22Rv1 (cell line): ENCODE measurements around the gene CCDC170.

Source experiments
- CTCF ChIP-seq: fragments of 450-650 bp; IDR thresholded peaks from 2 replicates; pipeline ENCODE4 v1.5.1; 2017; ENCODE audit warnings: mild to moderate bottlenecking
- ZFX ChIP-seq: fragments of 450-650 bp; IDR thresholded peaks from 2 replicates; pipeline ENCODE4 v1.6.1; 2017; ENCODE audit warnings: antibody characterized with exemption, borderline replicate concordance

DNA sequence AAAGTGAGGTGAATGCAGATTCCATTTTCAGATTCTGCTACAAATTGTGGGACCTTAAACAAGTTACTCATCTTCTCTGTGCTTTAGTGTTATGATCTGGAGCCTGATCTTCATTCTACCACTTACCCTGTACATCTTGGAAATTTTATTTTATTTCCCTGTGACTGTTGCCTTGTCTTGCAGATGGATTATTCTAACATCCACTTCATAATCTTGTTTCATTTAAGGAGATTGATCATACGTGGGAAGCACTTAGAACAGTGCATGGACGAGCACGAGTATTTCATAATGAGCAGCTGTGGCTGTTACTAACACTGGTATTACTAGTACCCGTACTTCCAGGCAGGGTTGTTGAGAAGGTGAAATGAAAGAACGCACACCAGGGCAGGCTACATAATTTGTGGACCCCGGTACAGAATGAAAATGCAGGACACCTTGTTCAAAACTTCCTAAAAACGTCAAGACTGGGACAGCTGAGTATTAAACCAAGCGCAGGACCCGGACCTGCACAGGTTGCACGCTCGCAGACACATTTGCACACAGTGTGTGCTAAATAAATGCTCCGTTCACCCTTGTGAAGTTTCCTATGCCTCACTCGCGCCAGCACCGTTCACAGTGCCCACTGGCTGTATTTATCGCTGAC lies 535 bp upstream of the CCDC170 start:
- TF ChIP-seq CTCF: no peak
- no peak for TF ChIP-seq ZFX
